Stimulated activated CD4-positive, alpha-beta T cell treated with anti-CD3 and anti-CD28 coated beads, Interleukin-15, amount 100 ng/mL, for 1 hour (primary cell): ENCODE results near the gene MIF.
"Not testable (repeated sequence)": the region's sequence is repeated elsewhere in the genome, so short reads cannot be mapped to it uniquely, and the experiment has no call there.

ENCODE experiments used
- DNase-seq, 2 donors: peaks; one replicate each; pipeline ENCODE4 v3.0.0-alpha.2; 2020; ENCODE audit warnings: low read depth in 1 of 2, low spot score in 1 of 2

MIF gene

GRCh38 chr22:23893945-23894709 lies at the start of gene MIF:
Gene MIF, plus strand, starts transcription at chr22:23894383. Its CDS starts 92 bp downstream, at chr22:23894475.
- DNase-seq = peak; percentile 92 to 97

- DNase-seq = no peak
Observed at GRCh38 chr22:23844739-23845202, 49.4 kb upstream of the MIF start.

GRCh38 chr22:23845265-23846080 lies 48.7 kb upstream of the MIF start:
- DNase-seq = no peak

GRCh38 chr22:23846081-23846469 lies 48.1 kb upstream of the MIF start:
- no peak for DNase-seq

- no peak for DNase-seq
Observed at GRCh38 chr22:23847310-23847920, 46.8 kb upstream of the MIF start.

GRCh38 chr22:23847991-23848864 lies 46.0 kb upstream of the MIF start:
- no peak for DNase-seq

- peak; percentile 73 to 88 for DNase-seq
Observed at GRCh38 chr22:23849009-23850006, 44.9 kb upstream of the MIF start.

GRCh38 chr22:23850136-23850611 lies 44.0 kb upstream of the MIF start:
- no peak for DNase-seq

GRCh38 chr22:23856721-23857605 lies 37.2 kb upstream of the MIF start:
- DNase-seq = no peak

GRCh38 chr22:23857606-23858483 lies 36.3 kb upstream of the MIF start, which contains the start of gene SLC2A11:
Gene SLC2A11, plus strand, starts transcription at chr22:23857875. Its CDS starts 125 bp downstream, at chr22:23858000.
- peak; percentile 84 to 87 for DNase-seq

GRCh38 chr22:23858484-23858815 lies 35.7 kb upstream of the MIF start:
- no peak for DNase-seq

- no peak for DNase-seq
Observed at GRCh38 chr22:23859201-23859600, 35.0 kb upstream of the MIF start.

- not testable (repeated sequence) for DNase-seq
Observed at GRCh38 chr22:23860187-23860586, 34.0 kb upstream of the MIF start.

- no peak for DNase-seq
Observed at GRCh38 chr22:23862103-23862502, 32.1 kb upstream of the MIF start.

- DNase-seq = not testable (repeated sequence)
Observed at GRCh38 chr22:23864499-23865154, 29.6 kb upstream of the MIF start.

- DNase-seq = no peak
Observed at GRCh38 chr22:23868580-23868979, 25.6 kb upstream of the MIF start.

- no peak for DNase-seq
Observed at GRCh38 chr22:23874871-23875270, 19.3 kb upstream of the MIF start.
